Endothelial cell of umbilical vein (primary cell): ENCODE data around the gene XRCC2. TPM values are rescaled to one million over a fixed set of nuclear protein-coding genes. Genes with fewer than 3 reads are reported as not detected.

Experiments
- BruUV-seq: library from RNA; stranded (reverse); fragments of 400-500 nt; replicated peaks from 2 replicates; lab custom pipeline; 2021; lab: Mats Ljungman, UMichigan
- CTCF ChIA-PET: fragments of 300-600, 350-600 bp; sonication (Branson Sonifier 250); formaldehyde crosslinking; loops from one replicate; lab custom pipeline; 2021; ENCODE audit warnings: antibody characterized with exemption, inconsistent platforms; lab: Charles Lee
- POLR2A ChIA-PET: fragments of 300-600, 350-600 bp; sonication (Branson Sonifier 250); formaldehyde crosslinking; loops from one replicate; lab custom pipeline; 2021; ENCODE audit warnings: antibody characterized with exemption, inconsistent platforms; lab: Charles Lee
- DNase-seq: peaks from one replicate; pipeline ENCODE4 v3.0.0-alpha.2; 2011; ENCODE audit warnings: low read depth, low spot score
- FAIRE-seq: peaks from 2 replicates; lab custom pipeline; 2011; peaks lifted over from hg19 to GRCh38; lab: Jason Lieb, UNC
- H2AFZ ChIP-seq: 2 replicates; pipeline ENCODE4 v1.6.0; 2012; ENCODE audit warnings: low read depth, low read length, control low read depth, inconsistent platforms
- H3K27ac ChIP-seq: 2 replicates; pipeline ENCODE4 v1.5.1; 2011; ENCODE audit warnings: low read depth, mild to moderate bottlenecking, control low read depth, low read length, moderate library complexity; ENCODE audit not compliant: insufficient read depth
- H3K27me3 ChIP-seq, 2 experiments: 2 replicates each; pipeline versions ENCODE4 v1.6.0 to v1.6.1; 2011; ENCODE audit warnings: low read length in 2 of 2, mixed read lengths in 1 of 2; ENCODE audit not compliant: control insufficient read depth in 2 of 2, insufficient read depth in 2 of 2
- H3K36me3 ChIP-seq, 2 experiments: 2 replicates in 1 of 2; 3 replicates in 1 of 2; pipeline ENCODE4 v1.5.1; 2011; ENCODE audit warnings: low read length in 2 of 2, mild to moderate bottlenecking in 1 of 2, moderate library complexity in 1 of 2; ENCODE audit not compliant: control insufficient read depth in 2 of 2, insufficient read depth in 2 of 2; ENCODE audit errors: extremely low read depth in 1 of 2
- H3K4me1 ChIP-seq: 3 replicates; pipeline ENCODE4 v1.5.1; 2011; ENCODE audit warnings: mild to moderate bottlenecking, low read length; ENCODE audit not compliant: control insufficient read depth, insufficient read depth; ENCODE audit errors: extremely low read depth
- H3K4me2 ChIP-seq: 2 replicates; pipeline ENCODE4 v1.6.1; 2011; ENCODE audit warnings: low read length, control low read depth, mixed read lengths; ENCODE audit not compliant: insufficient read depth
- H3K4me3 ChIP-seq, 3 experiments: fragments of 200-600 bp in 1 of 3; sonication (generic), shearing (Covaris generic) in 1 of 3; replicated peaks in 1 of 3; 2 replicates each; pipeline ENCODE4 v1.5.1; 2011 to 2016; ENCODE audit warnings: control low read depth in 3 of 3, low read length in 3 of 3, mild to moderate bottlenecking in 2 of 3, inconsistent platforms in 1 of 3, low read depth in 1 of 3, moderate library complexity in 1 of 3; ENCODE audit not compliant: insufficient read depth in 1 of 3
- H3K79me2 ChIP-seq: 2 replicates; pipeline ENCODE4 v1.6.0; 2012; ENCODE audit warnings: low read length, inconsistent platforms; ENCODE audit not compliant: control insufficient read depth, insufficient read depth
- H3K9ac ChIP-seq: replicated peaks from 2 replicates; pipeline ENCODE3; 2011; ENCODE audit warnings: low read length, control low read depth; ENCODE audit not compliant: insufficient read depth; ENCODE audit errors: extremely low read depth
- H3K9me1 ChIP-seq: replicated peaks from 3 replicates; pipeline ENCODE4 v1.6.0; 2011; ENCODE audit warnings: mild to moderate bottlenecking, low read length; ENCODE audit not compliant: control insufficient read depth, insufficient read depth; ENCODE audit errors: extremely low read depth
- H3K9me3 ChIP-seq: replicated peaks from 2 replicates; pipeline ENCODE4 v1.5.1; 2012; ENCODE audit warnings: low read length, inconsistent platforms; ENCODE audit not compliant: control insufficient read depth, insufficient read depth
- H4K20me1 ChIP-seq: replicated peaks from 2 replicates; pipeline ENCODE3; 2011; ENCODE audit warnings: mild to moderate bottlenecking, low read length; ENCODE audit not compliant: control insufficient read depth, insufficient read depth; ENCODE audit errors: extremely low read depth
- EZH2 ChIP-seq: IDR thresholded peaks from 2 replicates; pipeline ENCODE4 v1.6.1; 2012; ENCODE audit warnings: borderline replicate concordance, low read depth, mild to moderate bottlenecking, moderate library complexity, low read length, inconsistent platforms; ENCODE audit not compliant: severe bottlenecking
- FOS ChIP-seq: IDR thresholded peaks from 2 replicates; pipeline ENCODE4 v1.6.1; 2011; ENCODE audit warnings: mild to moderate bottlenecking, low read length, moderate library complexity, borderline replicate concordance; ENCODE audit not compliant: insufficient read depth
- GATA2 ChIP-seq: IDR thresholded peaks from 2 replicates; pipeline ENCODE4 v1.7.0; 2011; ENCODE audit warnings: low read depth, mild to moderate bottlenecking, moderate library complexity, mixed read lengths, low read length; ENCODE audit not compliant: insufficient read length, insufficient read depth
- JUN ChIP-seq: IDR thresholded peaks from 2 replicates; pipeline ENCODE4 v1.6.1; 2011; ENCODE audit warnings: borderline replicate concordance, low read depth; ENCODE audit not compliant: insufficient read length, insufficient read depth
- MAX ChIP-seq: IDR thresholded peaks from 2 replicates; pipeline ENCODE4 v1.6.1; 2011; ENCODE audit not compliant: insufficient read depth, insufficient read length
- MYC ChIP-seq: IDR thresholded peaks from one replicate; pipeline ENCODE4 v1.6.1; 2011; ENCODE audit warnings: mild to moderate bottlenecking, low read depth, low read length
- POLR2A ChIP-seq: IDR thresholded peaks from 2 replicates; pipeline ENCODE4 v1.6.1; 2012; ENCODE audit warnings: low read depth, mild to moderate bottlenecking, control low read depth, low read length
- POLR2AphosphoS5 ChIP-seq: IDR thresholded peaks from 2 replicates; pipeline ENCODE4 v1.6.1; 2012; ENCODE audit warnings: low read depth, mild to moderate bottlenecking, control low read depth, low read length, moderate library complexity; ENCODE audit not compliant: insufficient read depth
- dilution Hi-C: fragments of 300-500 bp; cut with MboI; formaldehyde crosslinking; loops from one replicate; pipeline ENCODE4 v1.15.0; 2019; ENCODE audit warnings: low sequenced_read_pairs; ENCODE audit not compliant: extremely low pct_ligation_motif_present
- intact Hi-C: fragments of 100-400 bp; cut with micrococcal nuclease; formaldehyde crosslinking; loops from one replicate; pipeline ENCODE4 v1.10.0; 2022
- polyA plus RNA-seq, 4 experiments: library from polyadenylated mRNA; depleted of rRNA in 3 of 4; stranded (reverse) in 3 of 4; unstranded in 1 of 4; fragments of >200 nt; gene quantifications; 2 replicates each; pipeline versions ENCODE4 v1.2.1 to v1.2.3, GENCODE V29; 2011 to 2012; ENCODE audit warnings: missing spikeins in 1 of 4
- small RNA-seq: library from RNA; depleted of rRNA; stranded (forward); fragments of <200 nt; gene quantifications from one replicate; pipeline ENCODE3, GENCODE V24; 2012; ENCODE audit warnings: low replicate concordance, low read depth; ENCODE audit not compliant: insufficient read depth, insufficient read length
- total RNA-seq: library from RNA; stranded (reverse); gene quantifications from 2 replicates; pipeline ENCODE4 v1.2.3, GENCODE V29; 2021
- TF ChIP-seq, protein P1 (sequence below), 2 donors: IDR thresholded peaks; 1 replicate in 1 of 2; 2 replicates in 1 of 2; pipeline ENCODE4 v1.5.1; 2011; ENCODE audit warnings: low read length in 2 of 2, mild to moderate bottlenecking in 2 of 2, moderate library complexity in 2 of 2, control low read depth in 1 of 2, inconsistent platforms in 1 of 2, low read depth in 1 of 2; ENCODE audit not compliant: insufficient read depth in 1 of 2; ENCODE audit errors: extremely low read depth in 1 of 2

Gene XRCC2
- total and polyA plus RNA-seq, 2 donors (not counting 3 experiments of a cell fraction or from before 2014, with no cell fraction given): 2.4 to 8.8 TPM

DNA sequence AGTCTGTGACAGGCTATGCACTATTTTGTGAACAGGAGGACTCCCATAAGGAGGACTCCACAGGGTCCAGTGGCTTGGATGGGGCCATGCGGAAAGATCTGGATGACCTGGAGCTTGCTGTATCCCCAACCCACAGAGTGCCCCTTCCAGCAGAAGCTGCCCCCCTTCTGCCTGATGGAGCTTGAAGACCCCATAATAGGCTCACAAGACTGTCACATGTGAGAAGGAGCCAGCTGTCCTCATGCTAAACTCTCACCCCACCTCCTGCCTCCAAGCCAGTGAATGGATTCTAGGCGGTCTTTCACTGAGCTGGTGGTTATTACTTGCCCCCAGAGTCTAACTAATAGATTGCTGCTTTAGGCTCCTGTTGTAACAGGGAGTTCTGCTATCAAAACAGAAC is 79.1 kb downstream of the XRCC2 start:
- intact Hi-C loops: no loop called here
- DNase-seq (no peak), FAIRE-seq (no peak)
- ChIA-PET POLR2A (no interaction called here), CTCF (no interaction called here)
- no peaks in the 10 kb centered on the region for H3K79me2 ChIP-seq
- no peak overlapping the region for H3K4me3 ChIP-seq
- H3K9ac ChIP-seq: no peak overlapping the region
- H4K20me1 ChIP-seq: no peaks in the 10 kb centered on the region
- H3K4me2 ChIP-seq: no peak overlapping the region
- no peaks in the 10 kb centered on the region for H3K4me1 ChIP-seq
- no peaks in the 10 kb centered on the region for H3K36me3 ChIP-seq
- no TSS peak for BruUV-seq
- TF ChIP-seq MYC (no peak), POLR2AphosphoS5 (no peak), FOS (no peak), MAX (no peak), GATA2 (no peak), EZH2 (no peak), POLR2A (no peak), JUN (no peak)
- TF ChIP-seq, protein P1, sequence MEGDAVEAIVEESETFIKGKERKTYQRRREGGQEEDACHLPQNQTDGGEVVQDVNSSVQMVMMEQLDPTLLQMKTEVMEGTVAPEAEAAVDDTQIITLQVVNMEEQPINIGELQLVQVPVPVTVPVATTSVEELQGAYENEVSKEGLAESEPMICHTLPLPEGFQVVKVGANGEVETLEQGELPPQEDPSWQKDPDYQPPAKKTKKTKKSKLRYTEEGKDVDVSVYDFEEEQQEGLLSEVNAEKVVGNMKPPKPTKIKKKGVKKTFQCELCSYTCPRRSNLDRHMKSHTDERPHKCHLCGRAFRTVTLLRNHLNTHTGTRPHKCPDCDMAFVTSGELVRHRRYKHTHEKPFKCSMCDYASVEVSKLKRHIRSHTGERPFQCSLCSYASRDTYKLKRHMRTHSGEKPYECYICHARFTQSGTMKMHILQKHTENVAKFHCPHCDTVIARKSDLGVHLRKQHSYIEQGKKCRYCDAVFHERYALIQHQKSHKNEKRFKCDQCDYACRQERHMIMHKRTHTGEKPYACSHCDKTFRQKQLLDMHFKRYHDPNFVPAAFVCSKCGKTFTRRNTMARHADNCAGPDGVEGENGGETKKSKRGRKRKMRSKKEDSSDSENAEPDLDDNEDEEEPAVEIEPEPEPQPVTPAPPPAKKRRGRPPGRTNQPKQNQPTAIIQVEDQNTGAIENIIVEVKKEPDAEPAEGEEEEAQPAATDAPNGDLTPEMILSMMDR (IDR thresholded peaks at IDR 0.05; ENCODE audit: extremely low read depth in 1 of 2, insufficient read depth in 1 of 2, low read depth in 1 of 2, low read length in 2 of 2): no peak
- no peak overlapping the region for H2AFZ ChIP-seq
- no peaks in the 10 kb centered on the region for H3K9me1 ChIP-seq
- H3K27me3 ChIP-seq: no peaks in the 10 kb centered on the region
- H3K9me3 ChIP-seq: no peaks in the 10 kb centered on the region
- H3K27ac ChIP-seq: no peak overlapping the region
- dilution Hi-C loops: no loop called here

Small RNA genes lying within 50 kb of the gene (small RNA-seq; reads per million reads assigned to genes)
- not detected for gene RF00568

Other genes starting within 250 kb of the XRCC2 start
- gene KMT2C, start 240.1 kb downstream of the XRCC2 start, total RNA-seq: 51.9 and 53.7 TPM in 2 replicates
- 6.9 and 8.0 TPM in 2 replicates for gene KMT2C, start 240.1 kb downstream of the XRCC2 start, polyA plus RNA-seq
- gene ACTR3B, start 83.6 kb upstream of the XRCC2 start, total RNA-seq: 7.9 and 8.7 TPM in 2 replicates
- 5.7 and 5.8 TPM in 2 replicates for gene ACTR3B, start 83.6 kb upstream of the XRCC2 start, polyA plus RNA-seq